Heart left ventricle (tissue), 13 donors: ENCODE measurements around the gene NUCB2.

ENCODE experiments used
- CTCF ChIP-seq, 12 donors: fragments of 200-600 bp; sonication (generic) in 4 of 12; IDR thresholded peaks; one replicate each; pipeline versions ENCODE4 v1.5.0 to v1.8.0; 2018 to 2022; ENCODE audit warnings: antibody characterized with exemption in 12 of 12, mild to moderate bottlenecking in 5 of 12
- POLR2A ChIP-seq, 2 donors: fragments of 450-650 bp; IDR thresholded peaks; one replicate each; pipeline ENCODE4 v1.6.1; 2017; ENCODE audit warnings: antibody characterized with exemption in 2 of 2, mild to moderate bottlenecking in 2 of 2, moderate library complexity in 2 of 2
- donor health status: ischemic (EF 13 %, LVEDD 7.1; RV severe dilation, severe dysfunction).
- donor health status: DM: no; HTN: yes; CAD: no.
- donor health status: DM: no; HTN: no; CAD: no.
- donor health status: ischemic (EF 25% LVEDD 6.9; RV normal size, moderate dysfunction).
- donor health status: ischemic (EF 25% LVEDD 5.7; RV mildly dilated, moderate dysfunction).
- donor health status: ischemic (EF 35%, LVEDD 5.7; RV mildly dilated, moderate dysfunction).
- donor health status: nonischemic (EF 11% LVEDD 7.7; RV severe dilation, severe dysfunction).
- donor health status: DM: yes; HTN: yes; CAD: no.
- donor health status: PGD.
- donor health status: ischemic (EF 29% LVEDD 5.4; RV normal size, mild dysfunction).
- donor health status: nonischemic (EF 23%, LVEDD 6.1; RV moderate dilation, normal function).

DNA sequence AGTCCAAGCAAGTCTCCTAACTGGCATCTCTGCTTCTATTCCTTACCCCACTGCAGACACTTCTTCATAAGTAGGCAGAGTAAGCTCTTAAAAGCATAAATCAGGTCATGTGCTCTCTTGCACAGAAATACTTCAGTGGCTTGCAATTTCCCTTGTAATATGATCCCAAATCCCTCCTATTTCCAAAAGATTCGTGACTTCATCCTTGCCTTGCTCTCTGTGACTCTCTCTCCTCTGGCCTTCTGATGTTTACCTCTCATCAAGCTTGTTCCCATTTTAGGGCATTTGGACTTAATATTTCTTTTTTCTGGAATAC is 37.7 kb downstream of the NUCB2 start:
- TF ChIP-seq POLR2A (IDR thresholded peaks at IDR 0.05) (no peak), CTCF (IDR thresholded peaks at IDR 0.05) (no peak)
